Measurements from ENCODE around the gene ODC1.
"Not testable (repeated sequence)": the region's sequence is repeated elsewhere in the genome, so short reads cannot be mapped to it uniquely, and the experiment has no call there.

Gene ODC1

GRCh38 chr2:10452956-10453904 lies 5.1 kb upstream of the ODC1 start:
- no peak for DNase-seq (ENCODE audit: low read depth)

GRCh38 chr2:10452312-10452711 lies 4.2 kb upstream of the ODC1 start:
- no peak for DNase-seq (ENCODE audit: low read depth)

- no peak for DNase-seq (ENCODE audit: low read depth)
Observed at GRCh38 chr2:10451819-10452218, 3.7 kb upstream of the ODC1 start.

- no peak for DNase-seq (ENCODE audit: low read depth)
Observed at GRCh38 chr2:10449838-10450691, 1.9 kb upstream of the ODC1 start.

- no peak for DNase-seq (ENCODE audit: low read depth)
Observed at GRCh38 chr2:10449486-10449831, 1.3 kb upstream of the ODC1 start.

- DNase-seq (ENCODE audit: low read depth): peak; percentile 96
Observed at GRCh38 chr2:10448576-10449485, 704 bp upstream of the ODC1 start.

GRCh38 chr2:10447300-10447894 lies 730 bp downstream of the ODC1 start:
- no peak for DNase-seq (ENCODE audit: low read depth)

GRCh38 chr2:10446631-10447030 lies 1.5 kb downstream of the ODC1 start:
- DNase-seq (ENCODE audit: low read depth): no peak

GRCh38 chr2:10444463-10444862 lies 3.7 kb downstream of the ODC1 start:
- no peak for DNase-seq (ENCODE audit: low read depth)

- not testable (repeated sequence) for DNase-seq (ENCODE audit: low read depth)
Observed at GRCh38 chr2:10442469-10443126, 5.5 kb downstream of the ODC1 start.

GRCh38 chr2:10441948-10442347 lies 6.2 kb downstream of the ODC1 start:
- DNase-seq (ENCODE audit: low read depth): no peak

- no peak for DNase-seq (ENCODE audit: low read depth)
Observed at GRCh38 chr2:10440736-10441135, 7.4 kb downstream of the ODC1 start.

GRCh38 chr2:10439971-10440370 lies 8.2 kb downstream of the ODC1 start:
- no peak for DNase-seq (ENCODE audit: low read depth)

GRCh38 chr2:10439185-10439879 lies 8.8 kb downstream of the ODC1 start:
- no peak for DNase-seq (ENCODE audit: low read depth)

- DNase-seq (ENCODE audit: low read depth): no peak
Observed at GRCh38 chr2:10438688-10439087, 9.4 kb downstream of the ODC1 start.

- no peak for DNase-seq (ENCODE audit: low read depth)
Observed at GRCh38 chr2:10437806-10438205, 10.3 kb downstream of the ODC1 start.

GRCh38 chr2:10436583-10437110 lies 11.5 kb downstream of the ODC1 start:
- no peak for DNase-seq (ENCODE audit: low read depth)

- no peak for DNase-seq (ENCODE audit: low read depth)
Observed at GRCh38 chr2:10435820-10436204, 12.3 kb downstream of the ODC1 start.

- peak; percentile 49 for DNase-seq (ENCODE audit: low read depth)
Observed at GRCh38 chr2:10434886-10435819, 13.0 kb downstream of the ODC1 start.
